SK-N-SH (cell line): ENCODE measurements around the gene CFAP251. TPM values are rescaled to one million over a fixed set of nuclear protein-coding genes. Genes with fewer than 3 reads are reported as not detected.

Experiments used
- CTCF ChIA-PET: fragments of 300-600, 350-600 bp; formaldehyde crosslinking; extraction: SDS; loops from one replicate; lab custom pipeline; 2021; lab: Yijun Ruan, JAX
- POLR2A ChIA-PET: fragments of 350-600 bp; sonication (Branson Sonifier 250); formaldehyde crosslinking; extraction: SDS; loops from one replicate; lab custom pipeline; 2020; ENCODE audit warnings: antibody characterized with exemption, inconsistent platforms; lab: Yijun Ruan, JAX
- DNase-seq: peaks from one replicate; pipeline ENCODE4 v3.0.0; 2012
- H2AFZ ChIP-seq: fragments of 200-600 bp; sonication (generic); 2 replicates; pipeline ENCODE4 v1.8.1; 2016; ENCODE audit warnings: antibody characterized with exemption, mild to moderate bottlenecking, low read depth
- H3F3A ChIP-seq: fragments of 200-600 bp; sonication (generic); replicated peaks from 2 replicates; pipeline ENCODE3; 2016; ENCODE audit warnings: antibody characterized with exemption, mild to moderate bottlenecking; ENCODE audit not compliant: insufficient read depth
- H3K27ac ChIP-seq, 2 experiments: fragments of 200-500 bp in 1 of 2; fragments of 200-600 bp in 1 of 2; sonication (Bioruptor generic) in 1 of 2; sonication (generic), shearing (Covaris generic) in 1 of 2; 2 replicates each; pipeline versions ENCODE4 v1.5.1 to v1.6.1; 2014 to 2016; ENCODE audit warnings: low read depth in 2 of 2, inconsistent platforms in 1 of 2, low read length in 1 of 2, mild to moderate bottlenecking in 1 of 2, mixed read lengths in 1 of 2
- H3K27me3 ChIP-seq: fragments of 200-600 bp; sonication (generic), shearing (Covaris generic); 2 replicates; pipeline ENCODE4 v1.6.1; 2016; ENCODE audit warnings: mixed run types; ENCODE audit not compliant: insufficient read depth
- H3K36me3 ChIP-seq, 2 experiments: fragments of 200-500 bp in 1 of 2; fragments of 200-600 bp in 1 of 2; sonication (Bioruptor generic) in 1 of 2; sonication (generic) in 1 of 2; replicated peaks in 1 of 2; 2 replicates each; pipeline versions ENCODE3 to v1.5.1; 2014 to 2016; ENCODE audit warnings: low read length in 1 of 2, mild to moderate bottlenecking in 1 of 2; ENCODE audit not compliant: insufficient read depth in 2 of 2, control insufficient read depth in 1 of 2
- H3K4me1 ChIP-seq, 2 experiments: fragments of 200-500 bp in 1 of 2; fragments of 200-600 bp in 1 of 2; sonication (Bioruptor generic) in 1 of 2; sonication (generic), shearing (Covaris generic) in 1 of 2; 2 replicates each; pipeline versions ENCODE4 v1.5.1 to v1.6.1; 2014 to 2016; ENCODE audit warnings: low read depth in 1 of 2, low read length in 1 of 2, mixed run types in 1 of 2; ENCODE audit not compliant: insufficient read depth in 2 of 2, control insufficient read depth in 1 of 2
- H3K4me2 ChIP-seq: fragments of 200-600 bp; sonication (generic), shearing (Covaris generic); 2 replicates; pipeline ENCODE4 v1.6.1; 2017; ENCODE audit warnings: mixed run types
- H3K4me3 ChIP-seq, 2 experiments: fragments of 200-500 bp in 1 of 2; fragments of 200-600 bp in 1 of 2; sonication (Bioruptor generic) in 1 of 2; sonication (generic), shearing (Covaris generic) in 1 of 2; 2 replicates each; pipeline versions ENCODE4 v1.5.1 to v1.8.1; 2014 to 2016; ENCODE audit warnings: low read depth in 2 of 2, inconsistent platforms in 1 of 2, low read length in 1 of 2, mild to moderate bottlenecking in 1 of 2, mixed read lengths in 1 of 2, moderate library complexity in 1 of 2
- H3K79me2 ChIP-seq: fragments of 200-600 bp; sonication (generic); 2 replicates; pipeline ENCODE4 v1.8.1; 2017; ENCODE audit warnings: mild to moderate bottlenecking; ENCODE audit not compliant: insufficient read depth
- H3K9ac ChIP-seq: fragments of 200-600 bp; sonication (generic); 2 replicates; pipeline ENCODE4 v1.6.1; 2017; ENCODE audit warnings: mixed run types
- H3K9me2 ChIP-seq: fragments of 200-600 bp; sonication (generic); 2 replicates; pipeline ENCODE4 v1.6.1; 2017; ENCODE audit warnings: mixed run types
- H3K9me3 ChIP-seq: fragments of 200-600 bp; sonication (generic); 2 replicates; pipeline ENCODE4 v1.6.1; 2017; ENCODE audit warnings: mixed run types, mild to moderate bottlenecking, moderate library complexity
- H4K20me1 ChIP-seq: fragments of 200-600 bp; sonication (generic); 2 replicates; pipeline ENCODE4 v1.6.1; 2017; ENCODE audit warnings: mild to moderate bottlenecking, mixed run types; ENCODE audit not compliant: insufficient read depth
- CHD2 ChIP-seq: fragments of 150-350 bp; IDR thresholded peaks from 2 replicates; pipeline ENCODE4 v1.6.1; 2018; ENCODE audit warnings: low read length; ENCODE audit not compliant: partially characterized antibody
- EP300 ChIP-seq, 2 experiments: IDR thresholded peaks; 2 replicates each; pipeline versions ENCODE4 v1.4.0 to v1.6.1; 2012; ENCODE audit warnings: borderline replicate concordance in 1 of 2, low read depth in 1 of 2, low read length in 1 of 2
- EZH2phosphoT487 ChIP-seq: fragments of 200-600 bp; sonication (generic); IDR thresholded peaks from 2 replicates; pipeline ENCODE4 v1.6.1; 2017; ENCODE audit warnings: low read depth, mixed run types, mild to moderate bottlenecking, antibody characterized with exemption, moderate library complexity, borderline replicate concordance
- FOXJ3 ChIP-seq: sonication (generic); formaldehyde crosslinking; IDR thresholded peaks from 2 replicates; pipeline ENCODE4 v1.5.1; 2020; ENCODE audit warnings: mild to moderate bottlenecking, missing genetic modification reagents
- GATA2 ChIP-seq: sonication (generic); formaldehyde crosslinking; IDR thresholded peaks from 2 replicates; pipeline ENCODE4 v1.5.0; 2020; ENCODE audit warnings: mild to moderate bottlenecking, missing genetic modification reagents
- JUND ChIP-seq: IDR thresholded peaks from 2 replicates; pipeline ENCODE4 v1.4.0; 2012
- MAX ChIP-seq: IDR thresholded peaks from 2 replicates; pipeline ENCODE4 v1.4.0; 2012; ENCODE audit warnings: low read depth
- MEF2A ChIP-seq: IDR thresholded peaks from 2 replicates; pipeline ENCODE4 v1.4.0; 2012; ENCODE audit warnings: low read depth, borderline replicate concordance
- MXI1 ChIP-seq: IDR thresholded peaks from 2 replicates; pipeline ENCODE4 v1.6.1; 2012; ENCODE audit warnings: mild to moderate bottlenecking, low read depth, low read length, improper control_type of control experiment
- NFIC ChIP-seq: IDR thresholded peaks from 2 replicates; pipeline ENCODE4 v1.4.0; 2012; ENCODE audit warnings: borderline replicate concordance
- NRF1 ChIP-seq: IDR thresholded peaks from 2 replicates; pipeline ENCODE4 v1.6.1; 2012; ENCODE audit warnings: low read depth, mild to moderate bottlenecking, low read length
- RCOR1 ChIP-seq: fragments of 150-350 bp; IDR thresholded peaks from 2 replicates; pipeline ENCODE4 v1.6.1; 2017; ENCODE audit warnings: antibody characterized with exemption, low read length
- RFX5 ChIP-seq: IDR thresholded peaks from 2 replicates; pipeline ENCODE4 v1.6.1; 2012; ENCODE audit warnings: mild to moderate bottlenecking, improper control_type of control experiment, low read length
- TAF1 ChIP-seq: IDR thresholded peaks from 2 replicates; pipeline ENCODE4 v1.6.1; 2012; ENCODE audit warnings: low read depth, mild to moderate bottlenecking, low read length, moderate library complexity, borderline replicate concordance
- TEAD4 ChIP-seq: IDR thresholded peaks from 2 replicates; pipeline ENCODE4 v1.4.0; 2012; ENCODE audit warnings: mild to moderate bottlenecking, borderline replicate concordance; ENCODE audit not compliant: insufficient read depth
- YY1 ChIP-seq: IDR thresholded peaks from 2 replicates; pipeline ENCODE4 v1.4.0; 2012; ENCODE audit warnings: low read depth, mild to moderate bottlenecking
- WGBS: methylation state at CpG from one replicate; pipeline ENCODE4 v1.1.6; 2017; ENCODE audit warnings: low lambda C conversion rate; 5-methylcytosine and 5-hydroxymethylcytosine counted together
- polyA plus RNA-seq, 3 experiments: library from polyadenylated mRNA; depleted of rRNA; stranded (reverse); fragments of >200 nt; gene quantifications; 2 replicates each; pipeline ENCODE4 v1.2.3, GENCODE V29; 2012

Gene CFAP251
- polyA plus RNA-seq, 1 of the 3 experiments (the other 2 are of a cell fraction) = 5.7 TPM

- 92% methylated on average over 2 of the region's 2 CpGs for WGBS
- no peak for DNase-seq
- H3K36me3 ChIP-seq = peaks cover 36 to 60% of the 10 kb centered on the region in 2 experiments
These were observed 15.2 kb upstream of the CFAP251 start for GRCh38 chr12:121903202-121903601.

GRCh38 chr12:121905746-121906145 is 12.6 kb upstream of the CFAP251 start:
- Histone ChIP-seq H3K4me1 (no peaks in the 10 kb centered on the region), H3K36me3 (peaks cover 29 to 53% of the 10 kb centered on the region in 2 experiments), H3K79me2 (peaks cover 18% of the 10 kb centered on the region; the same call in 1 of the 2 replicates), H3K27me3 (no peaks in the 10 kb centered on the region), H3K4me2 (no peak overlapping the region), H4K20me1 (no peaks in the 10 kb centered on the region), H3K9ac (no peak overlapping the region), H3K9me3 (no peaks in the 10 kb centered on the region), H2AFZ (no peak overlapping the region), H3K9me2 (no peaks in the 10 kb centered on the region), H3F3A (no peaks in the 10 kb centered on the region), H3K4me3 (no peak overlapping the region), H3K27ac (no peak overlapping the region)
- TF ChIP-seq FOXJ3 (CRISPR knock-in tag) = no peak
- TF ChIP-seq RFX5 = no peak
- TF ChIP-seq NRF1 = no peak
- TF ChIP-seq EP300 (IDR thresholded peaks at IDR 0.05; ENCODE audit: borderline replicate concordance in 1 of 2, low read depth in 1 of 2, low read length in 1 of 2) = no peak
- no peak for TF ChIP-seq CHD2
- no peak for TF ChIP-seq MAX
- no peak for TF ChIP-seq RCOR1
- no peak for TF ChIP-seq YY1
- TF ChIP-seq JUND = no peak
- TF ChIP-seq NFIC = no peak
- no peak for TF ChIP-seq TAF1
- TF ChIP-seq GATA2 (CRISPR knock-in tag) = no peak
- no peak for TF ChIP-seq EZH2phosphoT487
- no peak for TF ChIP-seq MEF2A
- no peak for TF ChIP-seq TEAD4
- CTCF ChIA-PET = no interaction called here
- POLR2A ChIA-PET = no interaction called here
- WGBS = 63% methylated on average over 4 of the region's 4 CpGs
- no peak for DNase-seq

More at GRCh38 chr12:121903202-121903601, 15.2 kb upstream of the CFAP251 start:
- H3K27me3 ChIP-seq = no peaks in the 10 kb centered on the region
- H3K9ac ChIP-seq = no peak overlapping the region
- no peaks in the 10 kb centered on the region for H3K9me3 ChIP-seq
- H3K27ac ChIP-seq = no peak overlapping the region
- no peak overlapping the region for H3K4me2 ChIP-seq
- ChIA-PET CTCF (interaction anchor here (0.8 to 1.1 kb wide), 2 partner anchors 15 to 109 kb away, joined by 3 read pairs; partner anchors contain the start of gene PSMD9), POLR2A (no interaction called here)
- peaks cover 36% of the 10 kb centered on the region; the same call in 1 of the 2 replicates for H3K79me2 ChIP-seq
- H3K4me1 ChIP-seq = no peaks in the 10 kb centered on the region
- 0 out of 2 replicates have a peak, but pooled peaks cover 3% of the 10 kb centered on the region for H4K20me1 ChIP-seq
- peaks cover under 1% of the 10 kb centered on the region for H3F3A ChIP-seq
- no peak overlapping the region for H3K4me3 ChIP-seq
- H2AFZ ChIP-seq = no peak overlapping the region
- TF ChIP-seq YY1 = no peak
- TF ChIP-seq CHD2 = no peak
- no peak for TF ChIP-seq GATA2 (CRISPR knock-in tag)
- no peak for TF ChIP-seq EZH2phosphoT487
- no peak for TF ChIP-seq MXI1
- no peaks in the 10 kb centered on the region for H3K9me2 ChIP-seq
